Measurements from ENCODE around the gene COL6A5.

Gene COL6A5

GRCh38 chr3:130345487-130346079, at the start of gene COL6A5:
COL6A5 (plus strand) TSS chr3:130345672; CDS start chr3:130373639, 27,967 bp downstream.
- ChIA-PET CTCF (interaction anchor here (0.7 to 1.3 kb wide), 2 partner anchors 70 to 87 kb away, joined by 4 to 6 read pairs; no protein-coding TSS in a partner anchor), POLR2A (ENCODE audit: low non-redundant PET) (no interaction called here)
- DNase-seq (ENCODE audit: low spot score) = no peak
- no peak within 1 kb of the TSS for H3K27ac ChIP-seq
- TF ChIP-seq CTCF (conservative IDR thresholded peaks at IDR 0.05; ENCODE audit: low read depth) = no peak

- no peak for DNase-seq (ENCODE audit: low spot score)
- ChIA-PET POLR2A (ENCODE audit: low non-redundant PET) (no interaction called here), CTCF (no interaction called here)
- no peak for TF ChIP-seq CTCF (conservative IDR thresholded peaks at IDR 0.05; ENCODE audit: low read depth)
- no peak overlapping the region for H3K27ac ChIP-seq
These were observed 45.9 kb upstream of the COL6A5 start for GRCh38 chr3:130299531-130299930.

- no peak for DNase-seq (ENCODE audit: low spot score)
- no peak overlapping the region for H3K27ac ChIP-seq
- ChIA-PET CTCF (no interaction called here), POLR2A (ENCODE audit: low non-redundant PET) (no interaction called here)
- TF ChIP-seq CTCF (conservative IDR thresholded peaks at IDR 0.05; ENCODE audit: low read depth) = no peak
These were observed 44.6 kb upstream of the COL6A5 start for GRCh38 chr3:130300888-130301287.

GRCh38 chr3:130310109-130310508, 35.4 kb upstream of the COL6A5 start:
- H3K27ac ChIP-seq = no peak overlapping the region
- ChIA-PET CTCF (interaction anchor here (0.6 kb wide), 1 partner anchor 40 kb away, joined by 3 read pairs; no protein-coding TSS in a partner anchor), POLR2A (ENCODE audit: low non-redundant PET) (no interaction called here)
- DNase-seq (ENCODE audit: low spot score) = no peak
- TF ChIP-seq CTCF (conservative IDR thresholded peaks at IDR 0.05; ENCODE audit: low read depth) = no peak

GRCh38 chr3:130312374-130312773, 33.1 kb upstream of the COL6A5 start:
- CTCF ChIA-PET = no interaction called here
- no peak for DNase-seq (ENCODE audit: low spot score)
- POLR2A ChIA-PET (ENCODE audit: low non-redundant PET) = no interaction called here
- H3K27ac ChIP-seq = no peak overlapping the region
- no peak for TF ChIP-seq CTCF (conservative IDR thresholded peaks at IDR 0.05; ENCODE audit: low read depth)

GRCh38 chr3:130316169-130316568, 29.3 kb upstream of the COL6A5 start:
- DNase-seq (ENCODE audit: low spot score) = no peak
- POLR2A ChIA-PET (ENCODE audit: low non-redundant PET) = no interaction called here
- no peak overlapping the region for H3K27ac ChIP-seq
- CTCF ChIA-PET = no interaction called here
- no peak for TF ChIP-seq CTCF (conservative IDR thresholded peaks at IDR 0.05; ENCODE audit: low read depth)

Measured in RWPE1 (cell line).